Measurements from ENCODE around the gene ALDH3A1.

ALDH3A1 gene

DNA sequence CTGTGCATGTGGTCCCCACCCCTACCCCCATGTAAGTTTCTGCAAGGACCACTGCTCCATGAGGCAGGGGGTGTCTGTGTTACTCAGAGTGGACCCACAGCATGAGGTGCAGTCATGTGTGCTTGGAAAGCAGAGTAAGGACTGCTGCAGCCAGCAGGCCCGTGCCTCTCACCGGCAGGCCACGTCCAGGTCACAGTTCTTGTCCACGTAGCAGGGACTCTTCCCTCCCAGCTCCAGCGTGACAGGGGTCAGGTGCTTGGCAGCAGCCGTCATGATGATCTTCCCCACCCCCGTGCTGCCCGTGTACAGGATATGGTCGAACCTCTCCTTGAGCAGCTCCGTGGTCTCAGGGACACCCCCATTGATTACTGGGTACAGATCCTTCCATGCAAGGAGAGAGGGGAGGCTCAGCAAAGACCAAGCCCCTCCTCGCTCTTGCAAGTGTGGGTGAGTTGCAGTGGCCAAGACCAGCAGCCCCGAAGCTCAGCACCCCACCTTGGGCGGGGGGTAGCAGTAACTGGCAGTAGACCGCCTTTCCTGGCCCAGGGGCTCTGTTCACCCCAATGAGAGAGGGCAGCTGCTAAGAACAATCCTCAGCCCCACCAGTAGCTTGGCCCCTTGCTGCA is 6.2 kb downstream of the ALDH3A1 start:
- Histone ChIP-seq H3K4me3 (ENCODE audit: low read depth, low read length) (no peak overlapping the region), H3K36me3 (replicated peaks) (no peaks in the 10 kb centered on the region), H3K27ac (no peak overlapping the region), H3K27me3 (replicated peaks) (no peaks in the 10 kb centered on the region)
- in situ Hi-C loops (cut with HindIII; ENCODE audit: low pct_ligation_motif_present, low sequenced_read_pairs) = no loop called here
- TF ChIP-seq, protein P1, sequence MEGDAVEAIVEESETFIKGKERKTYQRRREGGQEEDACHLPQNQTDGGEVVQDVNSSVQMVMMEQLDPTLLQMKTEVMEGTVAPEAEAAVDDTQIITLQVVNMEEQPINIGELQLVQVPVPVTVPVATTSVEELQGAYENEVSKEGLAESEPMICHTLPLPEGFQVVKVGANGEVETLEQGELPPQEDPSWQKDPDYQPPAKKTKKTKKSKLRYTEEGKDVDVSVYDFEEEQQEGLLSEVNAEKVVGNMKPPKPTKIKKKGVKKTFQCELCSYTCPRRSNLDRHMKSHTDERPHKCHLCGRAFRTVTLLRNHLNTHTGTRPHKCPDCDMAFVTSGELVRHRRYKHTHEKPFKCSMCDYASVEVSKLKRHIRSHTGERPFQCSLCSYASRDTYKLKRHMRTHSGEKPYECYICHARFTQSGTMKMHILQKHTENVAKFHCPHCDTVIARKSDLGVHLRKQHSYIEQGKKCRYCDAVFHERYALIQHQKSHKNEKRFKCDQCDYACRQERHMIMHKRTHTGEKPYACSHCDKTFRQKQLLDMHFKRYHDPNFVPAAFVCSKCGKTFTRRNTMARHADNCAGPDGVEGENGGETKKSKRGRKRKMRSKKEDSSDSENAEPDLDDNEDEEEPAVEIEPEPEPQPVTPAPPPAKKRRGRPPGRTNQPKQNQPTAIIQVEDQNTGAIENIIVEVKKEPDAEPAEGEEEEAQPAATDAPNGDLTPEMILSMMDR (IDR thresholded peaks at IDR 0.05; ENCODE audit: low read depth, low read length, missing control alignments) = no peak
- DNase-seq = no peak

DNA sequence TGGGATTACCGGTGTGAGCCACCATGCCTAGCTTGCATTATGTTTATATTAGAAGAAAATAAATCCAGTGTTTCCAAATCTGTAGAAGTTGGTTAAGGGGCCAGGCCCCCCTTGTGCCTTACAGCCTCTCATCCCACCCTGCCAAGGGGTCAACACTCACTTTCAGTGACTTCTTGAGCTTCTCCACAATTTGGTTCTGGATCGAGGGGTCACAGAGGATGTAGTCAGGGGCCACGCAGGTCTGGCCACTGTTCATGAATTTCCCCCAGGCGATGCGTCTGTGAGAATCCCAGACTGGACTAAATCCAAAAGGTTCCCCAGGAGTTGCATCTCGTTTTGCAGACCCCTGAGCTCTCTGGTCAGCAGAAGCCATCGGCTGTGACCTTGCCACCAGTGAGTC is 7.2 kb downstream of the ALDH3A1 start:
- Histone ChIP-seq H3K4me3 (ENCODE audit: low read depth, low read length) (no peak overlapping the region), H3K36me3 (replicated peaks) (no peaks in the 10 kb centered on the region), H3K27me3 (replicated peaks) (no peaks in the 10 kb centered on the region), H3K27ac (no peak overlapping the region)
- in situ Hi-C loops (cut with HindIII; ENCODE audit: low pct_ligation_motif_present, low sequenced_read_pairs) = no loop called here
- TF ChIP-seq, protein P1 (IDR thresholded peaks at IDR 0.05; ENCODE audit: low read depth, low read length, missing control alignments) = no peak
- DNase-seq = no peak

DNA sequence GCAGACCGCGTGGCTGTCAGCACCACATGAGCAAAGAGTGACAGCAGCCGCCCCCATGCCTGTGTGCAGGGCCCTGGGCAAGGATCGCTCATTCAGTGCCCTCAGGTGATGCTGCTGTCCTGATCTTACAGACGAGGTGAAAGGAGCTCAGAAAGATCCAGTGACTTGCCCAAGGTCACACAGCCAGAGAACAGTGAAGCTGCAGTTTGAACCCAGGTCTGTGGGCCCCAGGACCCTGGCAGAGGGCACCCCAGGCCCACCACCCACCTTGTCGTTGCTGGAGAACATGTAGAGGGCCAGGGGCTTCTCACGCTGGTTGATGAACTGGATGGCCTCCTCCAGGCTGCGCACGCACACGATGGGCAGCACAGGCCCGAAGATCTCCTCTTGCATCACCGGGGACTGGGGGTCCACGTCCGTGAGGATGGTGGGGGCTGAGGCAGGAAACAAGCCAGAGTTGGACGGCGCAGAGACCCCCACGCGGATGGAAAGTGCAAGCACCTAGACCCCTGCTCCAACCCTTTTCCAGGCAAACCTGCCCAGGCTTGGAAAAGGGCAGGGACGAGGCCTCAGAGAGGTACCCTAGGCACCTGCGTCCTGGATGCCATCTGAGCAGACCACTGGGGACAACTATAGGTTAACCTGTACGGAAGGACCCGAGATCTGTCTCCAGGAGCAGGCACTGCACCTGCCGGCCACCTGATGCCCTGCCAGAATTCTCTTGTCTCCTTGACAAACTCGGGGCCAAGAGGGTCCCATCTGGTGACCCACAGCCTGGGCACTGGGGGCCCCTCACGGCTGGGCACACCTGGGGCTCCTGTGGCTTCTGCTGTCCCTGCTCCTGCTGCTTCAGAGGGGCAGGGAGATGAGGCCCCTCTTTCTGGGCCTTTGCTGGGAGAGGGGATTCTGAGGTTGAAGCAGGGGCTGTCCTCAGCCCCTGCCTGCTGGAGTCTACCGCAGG is 8.6 kb downstream of the ALDH3A1 start:
- Histone ChIP-seq H3K36me3 (replicated peaks) (no peaks in the 10 kb centered on the region), H3K4me3 (ENCODE audit: low read depth, low read length) (no peak overlapping the region), H3K27ac (no peak overlapping the region), H3K27me3 (replicated peaks) (no peaks in the 10 kb centered on the region)
- TF ChIP-seq, protein P1 (IDR thresholded peaks at IDR 0.05; ENCODE audit: low read depth, low read length, missing control alignments) = no peak
- in situ Hi-C loops (cut with HindIII; ENCODE audit: low pct_ligation_motif_present, low sequenced_read_pairs) = no loop called here
- DNase-seq = no peak

DNA sequence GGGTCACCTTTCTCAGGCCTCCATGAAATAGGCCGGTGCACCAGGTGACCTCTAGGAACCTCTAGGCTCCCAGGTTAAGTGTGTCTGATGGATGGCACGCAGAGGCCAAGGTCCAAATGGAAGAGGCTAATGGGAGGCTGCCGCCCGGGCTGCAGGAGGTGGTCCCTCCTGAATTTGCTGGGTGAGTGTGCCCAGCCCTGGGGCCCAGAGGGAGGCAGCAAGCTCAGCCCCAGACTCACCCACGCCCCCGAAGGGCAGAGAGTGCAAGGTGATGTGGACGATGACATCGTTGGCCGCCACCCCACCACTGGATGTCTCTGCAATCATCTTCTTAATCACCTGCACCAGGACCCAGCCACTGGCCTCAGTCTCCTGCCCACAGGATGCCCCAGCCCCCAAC is 9.3 kb downstream of the ALDH3A1 start:
- no peaks in the 10 kb centered on the region for H3K27me3 ChIP-seq (replicated peaks)
- in situ Hi-C loops (cut with HindIII; ENCODE audit: low pct_ligation_motif_present, low sequenced_read_pairs) = no loop called here
- H3K4me3 ChIP-seq (ENCODE audit: low read depth, low read length) = no peak overlapping the region
- TF ChIP-seq, protein P1 (IDR thresholded peaks at IDR 0.05; ENCODE audit: low read depth, low read length, missing control alignments) = no peak
- no peaks in the 10 kb centered on the region for H3K36me3 ChIP-seq (replicated peaks)
- no peak for DNase-seq
- no peak overlapping the region for H3K27ac ChIP-seq

DNA sequence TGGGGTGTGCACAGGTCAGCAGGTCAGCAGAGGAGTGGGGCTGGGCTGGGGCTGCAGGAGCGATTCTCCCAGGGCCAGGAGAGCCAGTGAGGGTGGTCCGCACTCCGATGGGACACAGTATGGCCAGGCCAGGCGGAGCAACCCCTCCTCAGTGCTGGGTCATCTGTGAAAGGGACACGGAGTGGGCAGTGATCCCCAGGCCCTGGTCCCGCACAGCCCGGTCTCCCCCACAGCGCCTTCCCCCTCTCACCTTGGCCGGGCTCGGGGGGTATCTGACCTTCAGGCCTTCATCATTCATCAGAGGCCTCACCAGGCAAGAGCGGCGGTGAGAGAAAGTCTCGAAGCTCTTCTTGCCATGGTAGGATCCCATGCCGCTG is 10.0 kb downstream of the ALDH3A1 start:
- no peak overlapping the region for H3K4me3 ChIP-seq (ENCODE audit: low read depth, low read length)
- in situ Hi-C loops (cut with HindIII; ENCODE audit: low pct_ligation_motif_present, low sequenced_read_pairs) = no loop called here
- H3K27me3 ChIP-seq (replicated peaks) = no peaks in the 10 kb centered on the region
- TF ChIP-seq, protein P1 (IDR thresholded peaks at IDR 0.05; ENCODE audit: low read depth, low read length, missing control alignments) = no peak
- DNase-seq = no peak
- H3K36me3 ChIP-seq (replicated peaks) = no peaks in the 10 kb centered on the region
- no peak overlapping the region for H3K27ac ChIP-seq

All from brain microvascular endothelial cell (primary cell).